Glutamatergic neuron (in vitro differentiated cells): ENCODE measurements around the gene CCL5. TPM values are rescaled to one million over a fixed set of nuclear protein-coding genes. Genes with fewer than 3 reads are reported as not detected.

Experiments used
- DNase-seq: peaks from one replicate; pipeline ENCODE4 v3.0.0; 2022
- H3K27ac Mint-ChIP-seq: one replicate; pipeline ENCODE4 v1.8.0; 2020; ENCODE audit warnings: mild to moderate bottlenecking, mixed read lengths, inconsistent platforms; ENCODE audit not compliant: unreplicated experiment
- H3K27me3 Mint-ChIP-seq: one replicate; pipeline ENCODE4 v1.8.0; 2020; ENCODE audit warnings: mild to moderate bottlenecking, moderate library complexity, mixed read lengths, inconsistent platforms; ENCODE audit not compliant: unreplicated experiment
- H3K36me3 Mint-ChIP-seq: one replicate; pipeline ENCODE4 v1.8.0; 2020; ENCODE audit warnings: mild to moderate bottlenecking, mixed read lengths, inconsistent platforms; ENCODE audit not compliant: unreplicated experiment
- H3K4me1 Mint-ChIP-seq: one replicate; pipeline ENCODE4 v1.8.0; 2020; ENCODE audit warnings: mild to moderate bottlenecking, low read depth, mixed read lengths, inconsistent platforms; ENCODE audit not compliant: unreplicated experiment
- H3K4me3 Mint-ChIP-seq: one replicate; pipeline ENCODE4 v1.8.0; 2020; ENCODE audit warnings: mild to moderate bottlenecking, mixed read lengths, inconsistent platforms; ENCODE audit not compliant: unreplicated experiment
- H3K9me3 Mint-ChIP-seq: one replicate; pipeline ENCODE4 v1.8.0; 2020; ENCODE audit warnings: mild to moderate bottlenecking, moderate library complexity, mixed read lengths, inconsistent platforms; ENCODE audit not compliant: unreplicated experiment
- total RNA-seq: library from RNA; stranded (reverse); fragmentation: NEBNext Ultra II Directional; extraction: Animal tissue kit (Norgen Biotek cat#: 25700); gene quantifications from one replicate; pipeline ENCODE4 v1.2.1, GENCODE V29; 2021; ENCODE audit not compliant: unreplicated experiment
- TF ChIP-seq, protein P1 (sequence below): fragments of 200-600 bp; sonication (generic); IDR thresholded peaks from one replicate; pipeline ENCODE4 v1.5.0; 2021; ENCODE audit not compliant: partially characterized antibody, unreplicated experiment

Gene CCL5
- total RNA-seq, 1 donor from 2014 or later = not detected

DNA sequence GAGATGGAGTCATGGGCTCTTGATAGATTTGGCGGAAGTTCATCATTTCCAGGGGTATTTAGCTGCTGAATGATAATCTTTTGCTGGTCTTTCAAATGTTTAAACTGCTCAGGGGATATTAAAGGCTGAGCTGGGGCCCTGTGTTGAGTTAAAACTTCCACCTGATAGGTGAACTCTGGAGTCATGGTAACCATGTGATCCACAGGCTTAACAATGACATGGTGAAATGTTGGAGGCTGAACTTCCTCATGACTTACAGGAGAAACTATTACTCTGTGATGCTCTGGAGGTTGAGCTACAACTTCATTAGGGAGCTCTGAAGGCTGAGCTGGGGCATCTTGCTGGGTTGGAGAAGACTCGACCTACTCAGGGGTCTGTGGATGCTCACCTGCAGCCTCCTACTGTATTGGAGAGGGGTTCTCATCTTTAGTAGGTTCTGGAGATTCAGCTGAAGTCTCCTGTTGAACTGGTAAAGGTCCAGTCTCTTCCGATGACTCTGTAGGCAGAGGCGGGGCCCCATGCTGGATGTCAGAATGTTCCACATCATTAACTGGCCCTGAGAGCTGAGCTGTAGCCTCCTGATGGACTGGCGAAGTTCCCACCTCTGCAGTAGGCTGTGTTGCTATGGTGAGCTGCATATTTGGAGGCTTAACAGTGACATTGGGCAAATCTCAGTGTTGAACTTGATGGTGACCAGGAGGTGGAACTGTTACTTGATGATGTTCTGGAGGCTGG lies 26.2 kb upstream of the CCL5 start:
- no peak for DNase-seq
- Mint-ChIP-seq H3K9me3 (no peaks in the 10 kb centered on the region), H3K27me3 (no peaks in the 10 kb centered on the region), H3K4me3 (no peak overlapping the region), H3K27ac (no peak overlapping the region), H3K4me1 (no peaks in the 10 kb centered on the region), H3K36me3 (peaks cover 6% of the 10 kb centered on the region)
- TF ChIP-seq, protein P1, sequence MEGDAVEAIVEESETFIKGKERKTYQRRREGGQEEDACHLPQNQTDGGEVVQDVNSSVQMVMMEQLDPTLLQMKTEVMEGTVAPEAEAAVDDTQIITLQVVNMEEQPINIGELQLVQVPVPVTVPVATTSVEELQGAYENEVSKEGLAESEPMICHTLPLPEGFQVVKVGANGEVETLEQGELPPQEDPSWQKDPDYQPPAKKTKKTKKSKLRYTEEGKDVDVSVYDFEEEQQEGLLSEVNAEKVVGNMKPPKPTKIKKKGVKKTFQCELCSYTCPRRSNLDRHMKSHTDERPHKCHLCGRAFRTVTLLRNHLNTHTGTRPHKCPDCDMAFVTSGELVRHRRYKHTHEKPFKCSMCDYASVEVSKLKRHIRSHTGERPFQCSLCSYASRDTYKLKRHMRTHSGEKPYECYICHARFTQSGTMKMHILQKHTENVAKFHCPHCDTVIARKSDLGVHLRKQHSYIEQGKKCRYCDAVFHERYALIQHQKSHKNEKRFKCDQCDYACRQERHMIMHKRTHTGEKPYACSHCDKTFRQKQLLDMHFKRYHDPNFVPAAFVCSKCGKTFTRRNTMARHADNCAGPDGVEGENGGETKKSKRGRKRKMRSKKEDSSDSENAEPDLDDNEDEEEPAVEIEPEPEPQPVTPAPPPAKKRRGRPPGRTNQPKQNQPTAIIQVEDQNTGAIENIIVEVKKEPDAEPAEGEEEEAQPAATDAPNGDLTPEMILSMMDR = no peak

DNA sequence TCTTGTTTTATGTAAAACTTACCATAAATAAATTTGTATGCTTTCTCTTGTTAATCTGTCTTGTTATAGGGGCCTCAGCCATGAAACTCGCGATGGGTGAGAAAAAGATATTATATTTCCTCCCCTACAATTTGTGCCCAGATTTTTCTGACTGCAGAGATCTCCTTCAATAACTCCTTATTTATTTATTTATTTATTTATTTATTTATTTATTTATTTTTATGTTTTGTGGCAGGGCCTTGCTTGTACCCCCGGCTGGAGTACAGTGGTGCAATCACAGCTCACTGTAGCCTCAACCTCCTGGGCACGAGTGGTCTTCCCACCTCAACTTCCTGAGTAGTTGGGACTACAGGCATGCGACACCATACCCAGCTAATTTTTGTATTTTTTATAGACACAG lies 23.3 kb upstream of the CCL5 start:
- no peak for DNase-seq
- Mint-ChIP-seq H3K27me3 (peaks cover 3% of the 10 kb centered on the region), H3K4me1 (peaks cover 3% of the 10 kb centered on the region), H3K4me3 (no peak overlapping the region), H3K9me3 (no peaks in the 10 kb centered on the region), H3K27ac (no peak overlapping the region), H3K36me3 (no peaks in the 10 kb centered on the region)
- TF ChIP-seq, protein P1 = no peak

DNA sequence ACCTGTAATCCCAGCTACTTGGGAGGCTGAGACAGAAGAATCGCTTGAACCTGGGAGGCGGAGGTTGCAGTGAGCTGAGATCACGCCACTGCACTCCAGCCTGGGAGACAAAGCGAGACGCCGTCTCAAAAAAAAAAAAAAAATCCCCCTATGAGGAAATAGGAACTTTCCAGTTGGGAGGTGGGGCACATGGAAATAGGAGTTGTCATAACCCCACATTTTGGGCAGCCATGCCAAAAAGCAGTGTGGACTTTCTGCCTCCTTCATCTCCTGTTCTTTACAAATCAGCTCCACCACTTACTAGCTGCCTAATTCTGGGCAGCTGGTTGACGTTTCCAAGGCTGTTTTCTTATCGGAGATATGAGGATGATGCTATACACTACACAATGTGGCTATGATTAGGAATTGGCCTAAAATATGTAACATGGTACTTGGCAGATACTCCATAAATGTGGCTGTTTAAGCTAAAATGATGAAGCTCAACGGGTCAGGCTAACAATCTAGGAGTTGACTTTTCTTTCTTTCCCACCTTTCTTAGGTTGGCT lies 21.5 kb upstream of the CCL5 start:
- Mint-ChIP-seq H3K27me3 (peaks cover 3% of the 10 kb centered on the region), H3K36me3 (no peaks in the 10 kb centered on the region), H3K9me3 (no peaks in the 10 kb centered on the region), H3K4me3 (no peak overlapping the region), H3K27ac (no peak overlapping the region), H3K4me1 (peaks cover 3% of the 10 kb centered on the region)
- TF ChIP-seq, protein P1 = no peak
- DNase-seq = no peak

DNA sequence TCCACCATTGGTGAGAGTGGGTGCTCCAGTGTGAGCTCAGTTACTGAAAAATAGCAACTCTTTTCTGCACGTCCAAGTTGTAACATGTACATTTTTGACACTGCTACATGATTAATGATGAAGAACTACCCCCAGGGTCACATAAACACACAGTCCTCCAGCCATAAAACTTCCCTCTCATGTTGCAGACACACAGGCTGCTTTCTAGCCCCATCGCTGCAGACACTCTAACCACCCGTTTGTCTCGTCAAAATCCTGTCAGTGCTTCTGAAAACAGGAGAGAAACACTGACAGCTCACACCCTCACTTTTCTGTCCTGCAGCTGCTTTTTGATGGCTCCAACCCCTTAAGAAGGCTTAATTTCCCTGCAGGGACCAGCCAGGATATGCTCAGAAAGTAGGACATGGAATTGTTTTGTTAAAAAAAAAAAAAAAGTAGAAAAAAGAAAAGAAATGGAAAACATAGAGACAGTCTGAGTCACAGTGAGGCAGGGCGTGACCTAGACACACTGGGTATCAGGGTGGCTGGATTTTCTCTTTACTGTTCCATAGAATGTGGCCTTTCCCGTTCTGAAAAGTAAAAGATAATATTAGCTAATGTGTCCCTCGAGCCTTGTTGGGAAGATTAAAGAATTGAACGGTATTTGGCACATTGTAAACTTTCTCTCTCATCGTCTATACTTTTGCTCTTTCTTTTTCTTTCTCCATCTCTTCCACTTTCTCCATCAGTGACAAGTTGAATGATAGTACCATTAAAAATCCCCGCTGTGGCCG lies 20.7 kb upstream of the CCL5 start:
- H3K36me3 Mint-ChIP-seq = no peaks in the 10 kb centered on the region
- H3K27me3 Mint-ChIP-seq = peaks cover 3% of the 10 kb centered on the region
- no peak overlapping the region for H3K4me3 Mint-ChIP-seq
- H3K9me3 Mint-ChIP-seq = no peaks in the 10 kb centered on the region
- DNase-seq = no peak
- no peak overlapping the region for H3K27ac Mint-ChIP-seq
- TF ChIP-seq, protein P1 = no peak
- peaks cover 3% of the 10 kb centered on the region for H3K4me1 Mint-ChIP-seq

- peaks cover 3% of the 10 kb centered on the region for H3K27me3 Mint-ChIP-seq
- H3K9me3 Mint-ChIP-seq = no peaks in the 10 kb centered on the region
- TF ChIP-seq, protein P1 = no peak
- no peaks in the 10 kb centered on the region for H3K36me3 Mint-ChIP-seq
- no peak overlapping the region for H3K4me3 Mint-ChIP-seq
- DNase-seq = no peak
- no peak overlapping the region for H3K27ac Mint-ChIP-seq
- peaks cover 3% of the 10 kb centered on the region for H3K4me1 Mint-ChIP-seq
Measured at GRCh38 chr17:35900280-35900679, 20.1 kb upstream of the CCL5 start.
